ENCODE data around the gene ATP1A3.
"Not testable (repeated sequence)": the region's sequence is repeated elsewhere in the genome, so short reads cannot be mapped to it uniquely, and the experiment has no call there.

The ATP1A3 gene

DNA sequence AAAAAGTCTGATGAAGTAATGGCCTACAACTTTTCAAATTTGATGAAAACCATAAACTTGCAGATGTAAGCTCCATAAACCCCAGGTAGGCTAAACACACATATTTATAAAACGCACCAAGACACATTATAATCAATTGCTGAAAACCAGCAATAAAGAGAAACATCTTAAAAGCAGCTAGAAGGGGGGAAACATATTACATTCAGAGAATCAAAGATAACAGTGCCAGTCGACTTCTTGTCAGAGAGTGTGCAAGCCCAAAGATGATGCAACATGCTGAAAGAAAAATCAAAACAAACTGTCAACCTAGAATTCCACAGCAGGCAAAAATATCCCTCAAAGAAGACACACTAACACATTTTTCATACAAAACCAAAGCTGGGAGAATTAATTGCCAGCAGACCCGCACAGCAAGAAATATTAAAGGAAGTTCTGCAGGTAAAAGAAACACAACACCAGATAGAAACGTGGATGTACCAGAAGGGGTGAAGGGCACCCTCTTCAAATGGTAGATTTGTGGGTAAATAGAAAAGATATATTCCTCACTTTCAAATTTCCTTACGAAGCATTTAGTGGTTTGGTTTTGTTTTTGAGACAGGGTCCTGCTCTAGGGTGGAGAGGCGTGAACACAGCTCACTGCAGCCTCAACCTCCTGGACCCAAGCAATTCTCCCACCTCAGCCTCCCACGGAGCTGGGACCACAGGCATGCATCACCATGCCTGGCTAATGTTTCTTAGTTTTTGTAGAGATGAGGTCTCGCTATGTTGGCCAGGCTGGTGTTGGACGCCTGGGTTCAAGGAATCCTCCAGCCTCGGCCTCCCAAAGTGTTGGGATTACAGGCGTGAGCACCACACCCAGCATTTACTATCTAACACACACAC is 16.5 kb upstream of the ATP1A3 start:
- no peak for DNase-seq (ENCODE audit: low spot score)

DNA sequence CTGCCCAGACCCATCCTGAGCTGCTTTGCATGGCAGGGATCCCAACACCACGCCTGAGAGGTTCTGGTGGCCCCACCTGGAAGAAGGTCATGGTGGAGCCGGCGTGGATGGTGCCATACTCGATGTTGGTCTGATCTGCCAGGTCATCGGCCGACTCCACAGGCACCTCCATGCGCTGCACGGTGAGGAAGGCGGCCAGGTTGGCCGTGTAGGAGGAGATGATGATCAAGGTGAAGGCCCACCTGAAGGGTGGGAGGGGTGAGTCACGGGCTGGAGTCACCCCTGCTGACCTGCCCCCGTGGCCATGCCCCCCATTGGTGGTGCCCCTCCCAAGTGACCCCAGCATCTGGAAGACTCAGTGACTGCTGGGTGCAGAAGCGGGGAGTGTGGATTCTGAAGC is 12.5 kb upstream of the ATP1A3 start:
- DNase-seq (ENCODE audit: low spot score): no peak

GRCh38 chr19:42005504-42005903 is 11.5 kb upstream of the ATP1A3 start:
- no peak for DNase-seq (ENCODE audit: low spot score)

DNA sequence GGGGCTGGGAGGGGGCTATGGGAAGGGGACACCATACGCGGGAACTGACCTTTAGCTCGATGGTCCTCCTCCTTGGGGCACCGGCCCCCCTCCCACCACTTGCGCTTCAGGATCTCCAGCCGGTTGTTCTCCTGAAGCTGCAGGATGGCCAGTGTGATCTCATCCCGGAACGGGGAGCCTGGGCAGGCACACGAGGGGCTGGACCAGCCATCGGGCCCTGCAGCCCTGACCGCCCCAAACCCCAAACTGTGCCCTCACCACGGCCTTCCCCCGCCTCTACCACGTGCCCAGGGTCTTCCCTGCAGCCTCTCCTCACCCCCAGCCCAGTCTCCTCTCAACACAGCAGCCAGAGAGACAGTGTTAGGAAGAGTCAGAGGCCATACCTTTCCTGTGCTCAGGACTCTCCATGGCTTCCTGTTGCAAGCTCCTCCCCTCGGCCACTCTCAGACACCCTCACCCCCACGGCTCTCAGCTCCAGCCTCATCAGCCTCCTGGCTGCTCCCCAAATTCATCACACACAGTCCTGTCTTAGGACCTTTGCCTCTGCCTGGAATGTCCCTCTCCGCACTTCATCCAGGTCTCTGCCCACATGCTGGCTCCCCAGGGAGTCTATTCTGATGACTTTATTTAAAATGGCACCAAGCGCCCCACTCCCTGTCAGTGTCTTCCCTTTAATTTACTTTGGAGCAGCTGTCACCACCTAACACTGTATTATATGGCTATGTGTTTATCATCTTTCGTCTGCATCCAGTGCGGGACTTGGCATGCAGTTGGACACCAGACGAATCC is 9.7 kb upstream of the ATP1A3 start:
- no peak for DNase-seq (ENCODE audit: low spot score)

DNA sequence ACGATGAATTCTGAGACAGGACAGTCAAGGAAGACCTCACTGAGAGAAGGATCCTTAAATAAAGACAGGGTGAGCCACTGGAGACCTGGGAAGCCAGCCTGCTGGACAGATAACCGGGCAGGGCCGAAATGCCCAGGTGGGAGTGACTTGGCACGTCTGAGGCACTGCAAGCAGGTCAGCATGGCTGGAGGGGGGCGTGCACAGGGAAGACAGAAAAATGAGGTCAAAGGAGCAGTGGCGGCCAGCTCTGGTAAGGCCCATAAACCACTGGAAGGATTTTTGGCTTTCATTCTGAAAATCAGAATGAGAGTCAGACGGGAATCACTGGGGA is 5.8 kb upstream of the ATP1A3 start:
- no peak for DNase-seq (ENCODE audit: low spot score)

GRCh38 chr19:41999071-41999877 is 5.2 kb upstream of the ATP1A3 start:
- no peak for DNase-seq (ENCODE audit: low spot score)

GRCh38 chr19:41998246-41999020 is 4.4 kb upstream of the ATP1A3 start:
- DNase-seq (ENCODE audit: low spot score): no peak

- DNase-seq (ENCODE audit: low spot score): no peak
Observed at GRCh38 chr19:41997851-41998229, 3.8 kb upstream of the ATP1A3 start.

- peak; percentile 59 for DNase-seq (ENCODE audit: low spot score)
Observed at GRCh38 chr19:41997121-41997850, 3.3 kb upstream of the ATP1A3 start.

GRCh38 chr19:41995959-41996797 is 2.1 kb upstream of the ATP1A3 start:
- peak; percentile 22 for DNase-seq (ENCODE audit: low spot score)

- no peak for DNase-seq (ENCODE audit: low spot score)
Observed at GRCh38 chr19:41994994-41995958, 1.2 kb upstream of the ATP1A3 start.

DNA sequence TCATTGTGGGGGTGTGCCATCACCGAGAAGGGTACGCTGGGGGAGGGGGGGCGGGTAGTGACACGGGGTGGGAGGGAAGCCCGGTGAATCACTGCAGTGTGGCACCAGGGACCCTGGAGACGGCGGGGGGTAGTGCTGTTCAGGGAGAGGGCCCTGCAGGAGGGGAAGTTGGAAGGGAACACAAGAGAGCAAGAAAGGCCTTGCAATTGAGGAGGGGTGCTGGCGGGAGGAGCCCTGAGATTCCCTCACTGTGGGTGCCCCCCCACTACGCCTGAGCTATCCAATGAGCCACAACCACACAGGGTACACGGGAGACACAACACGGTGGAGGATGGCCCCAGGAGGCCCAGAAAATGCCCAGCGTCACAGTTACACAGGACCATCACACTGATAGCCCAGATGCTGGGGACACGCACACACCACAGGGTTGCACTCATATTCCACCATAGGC is 516 bp upstream of the ATP1A3 start:
- no peak for DNase-seq (ENCODE audit: low spot score)

- not testable (repeated sequence) for DNase-seq (ENCODE audit: low spot score)
Observed at GRCh38 chr19:41991925-41992569, 2.0 kb downstream of the ATP1A3 start.

DNA sequence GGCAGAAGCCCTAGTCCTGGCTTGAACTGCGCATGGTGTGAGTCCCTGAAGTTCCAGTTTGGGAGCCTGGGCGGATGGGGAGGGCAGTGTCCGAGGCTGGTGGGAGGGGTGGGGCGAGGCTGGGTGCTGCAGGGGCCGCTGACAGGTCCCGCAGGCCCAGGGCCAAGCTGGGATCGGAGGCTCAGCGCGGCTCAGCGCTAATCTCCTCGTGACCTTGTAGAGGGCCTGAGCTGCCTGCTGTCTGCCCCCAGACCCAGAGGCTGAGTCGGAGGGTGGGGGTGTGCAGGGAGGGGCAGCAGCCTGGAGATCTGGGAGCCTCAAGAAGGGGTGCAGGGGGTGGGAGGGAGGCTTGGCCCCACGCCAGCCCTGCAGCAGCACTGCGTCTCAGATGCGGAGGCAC is 3.0 kb downstream of the ATP1A3 start:
- DNase-seq (ENCODE audit: low spot score): no peak

GRCh38 chr19:41990615-41991014 is 3.4 kb downstream of the ATP1A3 start:
- no peak for DNase-seq (ENCODE audit: low spot score)

DNA sequence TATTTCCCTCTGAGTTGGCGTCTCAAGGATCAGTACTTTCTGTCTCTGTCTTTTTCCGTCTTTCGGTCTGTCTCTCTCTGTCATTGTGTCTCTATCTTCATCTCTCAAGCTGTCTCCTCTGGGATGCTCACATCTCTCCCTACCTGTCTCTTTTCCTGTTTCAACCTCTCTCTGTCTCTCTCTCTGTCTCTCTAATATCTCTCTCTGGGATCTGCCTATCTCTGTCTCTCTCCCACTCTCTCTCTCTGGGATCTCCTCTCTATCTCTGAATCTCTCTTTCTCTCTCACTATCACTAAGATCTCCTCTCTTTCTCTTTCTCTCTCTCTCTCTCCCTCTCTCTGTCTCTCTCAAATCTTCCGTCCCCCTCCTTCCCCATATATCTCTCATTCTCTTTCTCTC is 4.0 kb downstream of the ATP1A3 start:
- no peak for DNase-seq (ENCODE audit: low spot score)

DNA sequence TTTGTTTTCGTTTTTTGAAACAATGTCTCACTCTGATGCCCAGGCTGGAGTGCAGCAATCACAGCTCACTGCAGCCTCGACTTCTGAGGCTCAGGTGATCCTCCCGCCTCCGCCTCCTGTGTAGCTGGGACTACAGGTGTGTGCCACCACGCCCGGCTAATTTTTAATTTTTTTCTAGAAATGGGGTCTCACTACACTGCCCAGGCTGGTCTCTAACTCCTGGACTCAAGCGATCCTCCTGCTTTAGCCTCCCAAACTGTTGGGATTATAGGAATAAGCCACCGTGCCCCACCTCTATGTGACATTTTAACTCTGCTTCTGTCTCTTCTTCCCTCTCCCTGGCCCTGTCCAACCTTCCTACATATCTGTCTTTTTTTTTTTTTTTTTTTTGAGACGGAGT is 5.1 kb downstream of the ATP1A3 start:
- no peak for DNase-seq (ENCODE audit: low spot score)

DNA sequence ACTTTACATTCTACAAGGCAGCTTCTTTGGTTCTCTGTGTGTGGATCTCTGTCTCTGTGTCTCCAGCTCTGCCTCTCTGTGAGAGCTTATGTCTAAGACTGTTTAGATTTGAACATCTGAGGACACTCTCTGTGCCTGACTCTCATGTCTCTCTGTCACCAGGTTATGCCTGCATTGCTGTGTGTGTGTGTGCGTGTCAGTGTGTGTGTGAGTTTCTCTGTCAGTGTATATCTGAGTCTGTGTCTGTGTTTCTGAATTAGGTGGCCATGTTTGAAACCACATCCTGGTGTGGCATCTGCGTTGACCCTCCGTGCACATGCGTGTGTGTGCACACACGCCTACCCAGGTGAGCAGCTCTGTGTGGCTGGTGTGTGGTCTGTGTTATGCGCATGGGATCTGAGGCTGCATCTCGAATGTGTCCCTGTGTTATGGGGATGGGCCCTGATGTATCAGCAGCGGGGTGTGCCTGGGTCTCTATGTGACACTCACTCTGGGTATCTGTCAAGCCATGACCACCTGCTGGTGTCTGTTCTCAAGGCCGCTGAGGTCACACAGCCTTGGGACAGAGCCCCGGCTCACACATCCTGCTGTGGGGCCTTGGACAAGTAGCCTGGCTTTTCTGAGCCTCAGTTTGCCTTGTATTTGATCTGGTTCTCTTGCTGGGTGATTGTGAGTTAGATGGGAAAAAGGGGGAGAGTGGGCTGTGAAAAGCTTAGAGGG is 6.7 kb downstream of the ATP1A3 start:
- no peak for DNase-seq (ENCODE audit: low spot score)

Data from COLO829 (cell line).